Esophagus squamous epithelium (tissue), 4 donors: ENCODE results near the gene MNX1.

Source experiments
- CTCF ChIP-seq, 6 experiments: fragments of 450-650 bp in 4 of 6; fragments of 200-600 bp in 2 of 6; sonication (generic) in 2 of 6; IDR thresholded peaks; one replicate each; pipeline ENCODE4 v1.5.1; 2016 to 2019; ENCODE audit warnings: antibody characterized with exemption in 6 of 6, mild to moderate bottlenecking in 4 of 6, moderate library complexity in 4 of 6
- POLR2A ChIP-seq, 4 donors: fragments of 450-650 bp; IDR thresholded peaks; one replicate each; pipeline ENCODE4 v1.6.1; 2017; ENCODE audit warnings: antibody characterized with exemption in 4 of 4, mild to moderate bottlenecking in 4 of 4, moderate library complexity in 3 of 4

DNA sequence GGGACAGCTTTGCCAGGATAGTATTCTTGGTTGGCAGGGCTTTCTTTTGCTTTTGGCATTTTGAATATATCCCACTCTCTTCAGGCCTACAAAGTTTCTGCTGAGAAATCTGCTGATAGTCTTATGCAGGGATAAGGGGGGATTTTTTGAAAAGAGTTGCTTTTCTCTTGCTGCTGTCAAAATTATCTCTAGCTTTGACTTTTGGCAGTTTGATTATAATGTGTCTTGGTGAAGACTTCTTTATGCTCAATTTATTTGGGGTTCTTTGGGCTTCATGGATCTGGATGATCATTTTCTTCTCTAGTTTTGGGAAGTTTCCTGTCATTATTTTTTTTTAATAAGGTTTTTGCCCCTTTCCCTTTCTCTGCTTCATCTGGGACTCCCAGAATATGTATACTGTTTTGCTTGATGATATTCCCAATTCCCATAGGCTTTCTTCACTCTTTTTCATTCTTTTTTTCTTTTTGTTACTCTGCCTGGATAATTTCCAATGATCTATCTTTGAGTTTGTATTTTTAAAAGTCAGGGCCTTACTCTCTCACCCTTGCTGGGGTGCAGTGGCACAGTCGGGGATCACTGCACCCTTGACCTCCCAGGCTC, 31.4 kb downstream of the MNX1 start:
- no peak for TF ChIP-seq CTCF (IDR thresholded peaks at IDR 0.05)
- TF ChIP-seq POLR2A (IDR thresholded peaks at IDR 0.05), result no peak
